OCI-LY3 (cell line): ENCODE results near the gene C2orf92.

Source experiments
- H2AFZ ChIP-seq: fragments of 200-600, 300-600 bp; shearing (Covaris generic); 2 replicates; pipeline ENCODE4 v1.6.0; 2014; ENCODE audit warnings: antibody characterized with exemption, low read depth, low read length
- H3K27ac ChIP-seq: fragments of 200-600, 300-600 bp; sonication (generic); 2 replicates; pipeline ENCODE4 v1.5.1; 2014; ENCODE audit warnings: mild to moderate bottlenecking, low read length, moderate library complexity, mixed read lengths
- H3K27me3 ChIP-seq: fragments of 200-600, 300-600 bp; sonication (generic); 2 replicates; pipeline ENCODE4 v1.6.1; 2014; ENCODE audit warnings: low read depth, low read length, mixed read lengths
- H3K36me3 ChIP-seq: fragments of 200-600, 300-600 bp; sonication (generic); replicated peaks from 2 replicates; pipeline ENCODE3; 2014; ENCODE audit warnings: low read depth, low read length, mixed read lengths
- H3K4me1 ChIP-seq: fragments of 300-600, 200-600 bp; sonication (generic); 2 replicates; pipeline ENCODE4 v1.6.1; 2014; ENCODE audit warnings: low read length, mixed read lengths
- H3K4me2 ChIP-seq: fragments of 200-600, 300-600 bp; sonication (generic); 2 replicates; pipeline ENCODE4 v1.6.1; 2014; ENCODE audit warnings: low read length, mixed read lengths
- H3K4me3 ChIP-seq: fragments of 300-600, 200-600 bp; sonication (generic); 2 replicates; pipeline ENCODE4 v1.5.1; 2014; ENCODE audit warnings: antibody characterized with exemption, mild to moderate bottlenecking, low read length, moderate library complexity
- H3K79me2 ChIP-seq: fragments of 300-600, 200-600 bp; shearing (Covaris generic); 2 replicates; pipeline ENCODE4 v1.6.1; 2014; ENCODE audit warnings: mild to moderate bottlenecking, low read length, mixed read lengths
- H3K9ac ChIP-seq: fragments of 300-600, 200-600 bp; shearing (Covaris generic); 2 replicates; pipeline ENCODE4 v1.6.0; 2014; ENCODE audit warnings: mild to moderate bottlenecking, low read length, moderate library complexity
- H3K9me3 ChIP-seq: fragments of 200-600, 300-600 bp; shearing (Covaris generic); 2 replicates; pipeline ENCODE4 v1.6.1; 2014; ENCODE audit warnings: low read length, mixed read lengths; ENCODE audit not compliant: insufficient read depth
- H4K20me1 ChIP-seq: fragments of 200-600, 300-600 bp; sonication (generic); 2 replicates; pipeline ENCODE4 v1.6.1; 2016; ENCODE audit warnings: low read length, mixed read lengths; ENCODE audit not compliant: insufficient read depth
- EZH2phosphoT487 ChIP-seq: fragments of 200-600 bp; shearing (Covaris generic); IDR thresholded peaks from 2 replicates; pipeline ENCODE4 v1.6.1; 2018; ENCODE audit warnings: antibody characterized with exemption, mixed run types, low read depth
- TF ChIP-seq, protein P1 (sequence below): fragments of 200-600, 300-600 bp; sonication (generic); IDR thresholded peaks from 2 replicates; pipeline ENCODE4 v1.5.1; 2014; ENCODE audit warnings: antibody characterized with exemption, low read length, low read depth

Gene C2orf92

DNA sequence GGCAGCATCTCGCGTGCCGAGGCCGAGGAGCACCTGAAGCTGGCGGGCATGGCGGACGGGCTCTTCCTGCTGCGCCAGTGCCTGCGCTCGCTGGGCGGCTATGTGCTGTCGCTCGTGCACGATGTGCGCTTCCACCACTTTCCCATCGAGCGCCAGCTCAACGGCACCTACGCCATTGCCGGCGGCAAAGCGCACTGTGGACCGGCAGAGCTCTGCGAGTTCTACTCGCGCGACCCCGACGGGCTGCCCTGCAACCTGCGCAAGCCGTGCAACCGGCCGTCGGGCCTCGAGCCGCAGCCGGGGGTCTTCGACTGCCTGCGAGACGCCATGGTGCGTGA, 54.5 kb downstream of the C2orf92 start:
- Histone ChIP-seq H3K27ac (no peak overlapping the region), H3K36me3 (no peaks in the 10 kb centered on the region), H3K79me2 (no peaks in the 10 kb centered on the region), H3K4me3 (no peak overlapping the region), H3K4me1 (no peaks in the 10 kb centered on the region), H3K4me2 (no peak overlapping the region), H4K20me1 (no peaks in the 10 kb centered on the region), H3K9ac (no peak overlapping the region), H2AFZ (no peak overlapping the region), H3K27me3 (no peaks in the 10 kb centered on the region), H3K9me3 (no peaks in the 10 kb centered on the region)
- TF ChIP-seq EZH2phosphoT487, result no peak
- TF ChIP-seq, protein P1, sequence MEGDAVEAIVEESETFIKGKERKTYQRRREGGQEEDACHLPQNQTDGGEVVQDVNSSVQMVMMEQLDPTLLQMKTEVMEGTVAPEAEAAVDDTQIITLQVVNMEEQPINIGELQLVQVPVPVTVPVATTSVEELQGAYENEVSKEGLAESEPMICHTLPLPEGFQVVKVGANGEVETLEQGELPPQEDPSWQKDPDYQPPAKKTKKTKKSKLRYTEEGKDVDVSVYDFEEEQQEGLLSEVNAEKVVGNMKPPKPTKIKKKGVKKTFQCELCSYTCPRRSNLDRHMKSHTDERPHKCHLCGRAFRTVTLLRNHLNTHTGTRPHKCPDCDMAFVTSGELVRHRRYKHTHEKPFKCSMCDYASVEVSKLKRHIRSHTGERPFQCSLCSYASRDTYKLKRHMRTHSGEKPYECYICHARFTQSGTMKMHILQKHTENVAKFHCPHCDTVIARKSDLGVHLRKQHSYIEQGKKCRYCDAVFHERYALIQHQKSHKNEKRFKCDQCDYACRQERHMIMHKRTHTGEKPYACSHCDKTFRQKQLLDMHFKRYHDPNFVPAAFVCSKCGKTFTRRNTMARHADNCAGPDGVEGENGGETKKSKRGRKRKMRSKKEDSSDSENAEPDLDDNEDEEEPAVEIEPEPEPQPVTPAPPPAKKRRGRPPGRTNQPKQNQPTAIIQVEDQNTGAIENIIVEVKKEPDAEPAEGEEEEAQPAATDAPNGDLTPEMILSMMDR, result no peak

DNA sequence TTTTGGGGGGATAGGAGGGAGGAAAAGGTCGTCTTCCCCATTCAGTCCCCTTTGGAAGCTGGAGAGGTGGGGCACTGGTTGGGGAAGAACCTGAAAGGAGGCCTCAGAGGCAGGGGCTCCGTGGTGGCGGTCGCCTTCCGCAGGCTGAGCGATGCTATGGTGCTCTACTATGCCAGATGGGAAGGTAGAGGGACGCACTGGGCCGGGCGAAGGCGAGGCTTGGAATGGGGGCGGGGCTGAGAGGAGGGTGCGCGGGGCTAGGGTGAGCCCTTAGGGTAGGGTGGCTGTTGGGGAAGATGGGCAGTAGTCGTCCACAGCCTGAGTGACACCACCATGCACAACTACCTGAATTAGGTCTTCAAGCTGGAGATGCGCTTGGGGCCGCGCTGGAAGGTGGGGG, 55.0 kb downstream of the C2orf92 start:
- H3K79me2 ChIP-seq, result no peaks in the 10 kb centered on the region
- no peaks in the 10 kb centered on the region for H3K36me3 ChIP-seq
- H2AFZ ChIP-seq, result no peak overlapping the region
- H3K4me3 ChIP-seq, result no peak overlapping the region
- no peaks in the 10 kb centered on the region for H3K27me3 ChIP-seq
- H3K27ac ChIP-seq, result no peak overlapping the region
- H4K20me1 ChIP-seq, result no peaks in the 10 kb centered on the region
- H3K9ac ChIP-seq, result no peak overlapping the region
- TF ChIP-seq, protein P1, result no peak
- no peak for TF ChIP-seq EZH2phosphoT487
- H3K4me1 ChIP-seq, result no peaks in the 10 kb centered on the region
- no peak overlapping the region for H3K4me2 ChIP-seq
- no peaks in the 10 kb centered on the region for H3K9me3 ChIP-seq

DNA sequence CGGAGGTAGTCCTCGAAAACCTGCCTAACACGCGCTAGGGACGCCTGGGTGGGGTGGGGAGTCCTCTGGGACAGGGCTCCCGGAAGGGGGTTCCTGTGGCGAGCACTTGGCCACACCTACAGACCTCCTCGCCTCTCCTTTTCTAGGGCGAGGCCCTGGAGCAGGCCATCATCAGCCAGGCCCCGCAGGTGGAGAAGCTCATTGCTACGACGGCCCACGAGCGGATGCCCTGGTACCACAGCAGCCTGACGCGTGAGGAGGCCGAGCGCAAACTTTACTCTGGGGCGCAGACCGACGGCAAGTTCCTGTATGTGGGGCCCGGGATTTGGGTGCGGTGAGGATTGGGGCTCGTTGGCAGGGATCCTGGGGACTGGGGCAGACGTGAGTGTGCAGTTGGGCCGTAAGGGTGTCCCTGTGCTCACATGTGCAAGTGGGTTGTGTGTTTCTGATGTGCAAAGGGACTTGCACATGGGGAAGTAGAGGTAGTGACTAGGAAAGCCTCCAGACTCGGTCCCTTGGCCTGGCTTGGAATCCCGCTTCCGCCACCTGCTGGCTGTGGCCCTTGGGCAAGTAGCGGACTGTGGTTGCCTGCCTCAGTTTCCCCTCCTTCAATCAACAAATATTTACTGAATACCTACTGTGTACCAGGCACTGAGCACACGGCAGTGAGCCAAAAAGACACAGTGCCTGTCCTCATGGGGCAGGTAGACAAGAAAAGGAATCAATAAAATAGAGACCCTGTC, 55.6 kb downstream of the C2orf92 start:
- Histone ChIP-seq H3K27me3 (no peaks in the 10 kb centered on the region), H3K79me2 (no peaks in the 10 kb centered on the region), H3K9me3 (no peaks in the 10 kb centered on the region), H3K4me1 (no peaks in the 10 kb centered on the region), H2AFZ (no peak overlapping the region), H3K27ac (no peak overlapping the region), H4K20me1 (no peaks in the 10 kb centered on the region), H3K4me2 (no peak overlapping the region), H3K9ac (no peak overlapping the region), H3K36me3 (no peaks in the 10 kb centered on the region), H3K4me3 (no peak overlapping the region)
- no peak for TF ChIP-seq EZH2phosphoT487
- TF ChIP-seq, protein P1, result no peak

DNA sequence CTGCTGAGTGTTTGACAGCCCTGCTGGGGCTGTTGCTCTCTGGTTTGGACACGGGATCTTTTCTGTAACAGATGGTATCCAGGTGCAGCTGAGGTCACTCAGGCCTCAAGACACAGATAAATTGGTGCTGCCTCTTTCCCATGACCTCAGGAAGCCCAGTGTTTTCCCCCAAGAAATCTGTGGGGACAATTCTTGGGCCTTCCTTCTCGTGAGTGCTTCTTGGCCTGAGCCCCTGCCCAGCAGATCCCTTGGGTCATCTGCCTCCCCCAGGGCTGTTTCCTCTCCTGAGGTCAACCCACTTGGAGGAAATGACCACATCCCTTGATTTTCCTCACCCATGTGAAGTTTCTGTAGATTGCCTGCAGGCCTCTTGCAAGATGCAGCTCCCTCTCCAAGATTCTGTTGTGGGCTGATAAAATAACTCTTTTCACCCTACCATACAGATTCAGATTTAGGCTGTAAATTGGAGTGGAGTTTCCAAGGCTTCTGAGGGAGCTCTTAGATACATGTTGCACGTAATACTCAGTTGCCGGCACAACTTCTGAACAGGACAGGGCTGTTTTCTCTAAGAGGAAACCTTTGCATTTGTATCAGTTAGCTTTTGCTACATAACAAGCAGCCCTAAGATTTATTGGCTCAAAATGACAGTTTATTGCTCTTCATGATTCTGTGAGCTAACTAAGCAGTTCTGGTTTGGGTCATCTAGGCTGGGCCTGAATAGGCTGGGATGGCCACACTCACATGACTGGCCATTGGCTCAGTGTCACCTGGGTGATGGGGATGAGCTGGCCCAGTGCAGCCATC, 57.0 kb downstream of the C2orf92 start:
- TF ChIP-seq EZH2phosphoT487, result no peak
- TF ChIP-seq, protein P1, result no peak
- Histone ChIP-seq H3K36me3 (no peaks in the 10 kb centered on the region), H3K4me2 (no peak overlapping the region), H3K4me1 (no peaks in the 10 kb centered on the region), H3K9ac (no peak overlapping the region), H3K79me2 (no peaks in the 10 kb centered on the region), H2AFZ (no peak overlapping the region), H4K20me1 (no peaks in the 10 kb centered on the region), H3K9me3 (no peaks in the 10 kb centered on the region; the same call in 1 of the 2 replicates), H3K27me3 (no peaks in the 10 kb centered on the region), H3K4me3 (no peak overlapping the region), H3K27ac (no peak overlapping the region)
